H9 (cell line): ENCODE data around the gene DBN1. TPM values are rescaled to one million over a fixed set of nuclear protein-coding genes. Genes with fewer than 3 reads are reported as not detected.

Experiments
- DNase-seq: peaks from one replicate; pipeline ENCODE4 v3.0.0-alpha.2; 2017
- H2AFZ ChIP-seq: one replicate; pipeline ENCODE4 v1.6.1; 2013; ENCODE audit warnings: mild to moderate bottlenecking, low read length, control low read depth, moderate library complexity
- H2AK5ac ChIP-seq: 2 replicates; pipeline ENCODE4 v1.6.1; 2013; ENCODE audit warnings: low read length, control low read depth, mixed read lengths; ENCODE audit not compliant: insufficient read length
- H2BK120ac ChIP-seq: one replicate; pipeline ENCODE4 v1.6.1; 2013; ENCODE audit warnings: low read depth, mild to moderate bottlenecking, low read length, control low read depth, inconsistent platforms; ENCODE audit not compliant: poor library complexity, severe bottlenecking
- H2BK12ac ChIP-seq: 2 replicates; pipeline ENCODE4 v1.6.1; 2013; ENCODE audit warnings: low read length, control low read depth, mixed read lengths, low read depth; ENCODE audit not compliant: insufficient read length
- H2BK15ac ChIP-seq: 2 replicates; pipeline ENCODE4 v1.6.1; 2013; ENCODE audit warnings: low read depth, low read length, control low read depth
- H2BK20ac ChIP-seq: one replicate; pipeline ENCODE4 v1.6.1; 2013; ENCODE audit warnings: low read depth, mild to moderate bottlenecking, low read length, control low read depth, inconsistent platforms; ENCODE audit not compliant: poor library complexity, severe bottlenecking
- H2BK5ac ChIP-seq: 2 replicates; pipeline ENCODE4 v1.6.1; 2013; ENCODE audit warnings: low read length, control low read depth, mixed read lengths; ENCODE audit not compliant: insufficient read length
- H3K14ac ChIP-seq: 2 replicates; pipeline ENCODE4 v1.6.1; 2013; ENCODE audit warnings: low read length, control low read depth; ENCODE audit not compliant: insufficient read depth
- H3K18ac ChIP-seq: 2 replicates; pipeline ENCODE4 v1.6.1; 2013; ENCODE audit warnings: low read depth, mild to moderate bottlenecking, mixed read lengths, low read length, control low read depth; ENCODE audit not compliant: insufficient read length
- H3K23ac ChIP-seq: 2 replicates; pipeline ENCODE4 v1.6.1; 2013; ENCODE audit warnings: low read length, control low read depth, mixed read lengths, low read depth; ENCODE audit not compliant: insufficient read length
- H3K23me2 ChIP-seq: 2 replicates; pipeline ENCODE4 v1.6.1; 2013; ENCODE audit warnings: low read depth, mild to moderate bottlenecking, mixed read lengths, low read length, control low read depth; ENCODE audit not compliant: insufficient read length, poor library complexity, severe bottlenecking
- H3K27ac ChIP-seq: 2 replicates; pipeline ENCODE4 v1.5.1; 2013; ENCODE audit warnings: low read length, control low read depth, mixed read lengths, low read depth; ENCODE audit not compliant: insufficient read length
- H3K27me3 ChIP-seq: 2 replicates; pipeline ENCODE4 v1.6.1; 2013; ENCODE audit warnings: low read length, control low read depth, inconsistent platforms; ENCODE audit not compliant: insufficient read depth
- H3K4ac ChIP-seq: 2 replicates; pipeline ENCODE4 v1.6.1; 2013; ENCODE audit warnings: low read depth, mild to moderate bottlenecking, control low read depth, inconsistent platforms, low read length, moderate library complexity
- H3K4me1 ChIP-seq: 2 replicates; pipeline ENCODE4 v1.6.1; 2013; ENCODE audit warnings: low read length, control low read depth, inconsistent platforms; ENCODE audit not compliant: insufficient read depth
- H3K4me2 ChIP-seq: 2 replicates; pipeline ENCODE4 v1.6.1; 2013; ENCODE audit warnings: low read length, control low read depth, mixed read lengths; ENCODE audit not compliant: insufficient read length, insufficient read depth
- H3K56ac ChIP-seq: 2 replicates; pipeline ENCODE4 v1.6.1; 2013; ENCODE audit warnings: low read depth, mild to moderate bottlenecking, mixed read lengths, low read length, control low read depth; ENCODE audit not compliant: insufficient read length
- H3K79me1 ChIP-seq: 2 replicates; pipeline ENCODE4 v1.6.1; 2013; ENCODE audit warnings: low read depth, mild to moderate bottlenecking, moderate library complexity, low read length, control low read depth, inconsistent platforms; ENCODE audit not compliant: insufficient read depth, poor library complexity, severe bottlenecking
- H3K79me2 ChIP-seq: 2 replicates; pipeline ENCODE4 v1.6.1; 2013; ENCODE audit warnings: low read length, control low read depth, inconsistent platforms; ENCODE audit not compliant: insufficient read depth
- H3K9ac ChIP-seq: 2 replicates; pipeline ENCODE4 v1.6.1; 2013; ENCODE audit warnings: low read length, control low read depth, mixed read lengths; ENCODE audit not compliant: insufficient read length; ENCODE audit errors: extremely low read depth
- H3K9me3 ChIP-seq: one replicate; pipeline ENCODE4 v1.6.1; 2013; ENCODE audit warnings: low read depth, low read length, inconsistent platforms; ENCODE audit not compliant: control insufficient read depth
- H3T11ph ChIP-seq: one replicate; pipeline ENCODE4 v1.6.1; 2013; ENCODE audit warnings: mild to moderate bottlenecking, low read length, control low read depth, inconsistent platforms
- H4K20me1 ChIP-seq: one replicate; pipeline ENCODE4 v1.6.1; 2013; ENCODE audit not compliant: control insufficient read depth, insufficient read length, insufficient read depth
- H4K5ac ChIP-seq: 2 replicates; pipeline ENCODE4 v1.6.1; 2013; ENCODE audit warnings: low read depth, mild to moderate bottlenecking, mixed read lengths, low read length, control low read depth; ENCODE audit not compliant: insufficient read length
- H4K8ac ChIP-seq: replicated peaks from 2 replicates; pipeline ENCODE4 v1.6.1; 2013; ENCODE audit warnings: low read length, control low read depth, mixed read lengths, low read depth; ENCODE audit not compliant: insufficient read length
- H4K91ac ChIP-seq: 2 replicates; pipeline ENCODE4 v1.6.1; 2013; ENCODE audit warnings: low read depth, mild to moderate bottlenecking, moderate library complexity, mixed read lengths, low read length, control low read depth; ENCODE audit not compliant: insufficient read length
- H3K27ac Mint-ChIP-seq, 3 experiments: 2 replicates in 2 of 3; 3 replicates in 1 of 3; pipeline ENCODE4 v1.8.0; 2020 to 2021; ENCODE audit warnings: mixed read lengths in 3 of 3, mild to moderate bottlenecking in 1 of 3, moderate library complexity in 1 of 3
- H3K27me3 Mint-ChIP-seq: 2 replicates; pipeline ENCODE4 v1.8.0; 2021; ENCODE audit warnings: low read depth, mild to moderate bottlenecking, moderate library complexity, mixed read lengths
- H3K36me3 Mint-ChIP-seq, 3 experiments: 2 replicates in 2 of 3; 3 replicates in 1 of 3; pipeline ENCODE4 v1.8.0; 2020 to 2021; ENCODE audit warnings: low read depth in 3 of 3, mixed read lengths in 3 of 3; ENCODE audit not compliant: insufficient read depth in 1 of 3
- H3K4me1 Mint-ChIP-seq, 2 experiments: 2 replicates each; pipeline ENCODE4 v1.8.0; 2020; ENCODE audit warnings: mixed read lengths in 2 of 2
- H3K4me3 Mint-ChIP-seq, 2 experiments: 2 replicates in 1 of 2; 3 replicates in 1 of 2; pipeline ENCODE4 v1.8.0; 2020 to 2021; ENCODE audit warnings: mild to moderate bottlenecking in 2 of 2, mixed read lengths in 2 of 2, moderate library complexity in 1 of 2
- H3K9me3 Mint-ChIP-seq, 2 experiments: 2 replicates in 1 of 2; 3 replicates in 1 of 2; pipeline ENCODE4 v1.8.0; 2020; ENCODE audit warnings: mild to moderate bottlenecking in 2 of 2, mixed read lengths in 2 of 2, moderate library complexity in 1 of 2
- WGBS: extraction: QIAGEN DNeasy Blood & Tissue Kit; methylation state at CpG from one replicate; pipeline ENCODE4 v1.1.7; 2013; ENCODE audit warnings: missing lambda C conversion rate, low lambda C conversion rate, mixed read lengths; ENCODE audit not compliant: insufficient read length; ENCODE audit errors: extremely low coverage; 5-methylcytosine and 5-hydroxymethylcytosine counted together
- total RNA-seq: library from RNA; stranded (reverse); gene quantifications from 2 replicates; pipeline ENCODE4 v1.2.1, GENCODE V29; 2021
- TF ChIP-seq, protein P1 (sequence below): fragments of 200-600 bp; sonication (generic); conservative IDR thresholded peaks from 3 replicates; pipeline ENCODE4 v1.8.0; 2021; ENCODE audit warnings: antibody characterized with exemption, mild to moderate bottlenecking

DBN1 gene
- total RNA-seq, 1 experiment from 2014 or later = 340 TPM

DNA sequence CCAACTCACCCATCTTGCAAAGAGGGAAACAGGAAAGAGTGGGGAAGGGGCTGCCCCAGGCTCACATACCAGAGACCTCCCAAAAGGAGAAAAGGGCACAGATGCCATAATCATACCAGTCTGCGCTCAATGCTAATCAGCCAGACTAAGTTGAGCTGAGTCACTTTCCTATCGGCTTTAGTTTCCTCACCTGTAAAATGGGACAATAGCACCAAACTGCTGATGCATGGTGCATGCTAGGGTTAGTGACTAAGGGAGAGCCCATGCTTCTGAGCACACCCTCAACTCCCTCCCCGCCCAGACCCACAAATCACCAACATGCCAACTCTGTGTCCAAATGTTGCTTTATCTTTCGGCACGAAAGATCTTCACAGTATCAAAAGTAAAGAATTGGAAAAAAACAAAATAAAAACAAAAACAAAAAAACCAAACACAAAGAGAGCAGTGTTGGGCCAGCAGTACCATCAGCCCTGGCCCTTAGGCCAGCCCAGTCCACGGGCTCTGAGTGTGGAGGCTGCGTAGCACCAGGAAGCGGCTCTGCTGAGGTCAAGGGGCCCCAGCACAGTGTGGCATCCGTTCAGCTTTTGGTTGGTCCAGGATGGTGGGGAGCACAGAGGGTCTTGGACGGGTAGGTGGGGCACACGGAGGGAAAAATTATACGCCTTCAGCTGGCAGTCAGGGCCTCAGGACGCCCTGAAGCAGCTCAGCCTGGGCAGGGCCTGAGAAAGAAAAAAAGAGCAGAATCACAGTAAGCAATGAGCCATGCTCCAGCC is 46.2 kb upstream of the DBN1 start:
- Histone ChIP-seq H4K5ac (no peak overlapping the region), H3K79me2 (peaks cover 5% of the 10 kb centered on the region; the same call in 1 of the 2 replicates), H2BK120ac (no peak overlapping the region), H4K8ac (no peak overlapping the region), H3K56ac (no peak overlapping the region), H4K20me1 (no peaks in the 10 kb centered on the region), H3K27ac (no peak overlapping the region), H2AFZ (no peak overlapping the region), H3K18ac (no peak overlapping the region), H3K27me3 (no peaks in the 10 kb centered on the region), H3K23me2 (peaks cover 4% of the 10 kb centered on the region), H2BK12ac (no peak overlapping the region), H3K9ac (no peak overlapping the region), H3K14ac (no peak overlapping the region), H3K9me3 (no peaks in the 10 kb centered on the region), H2AK5ac (no peak overlapping the region), H3K79me1 (peaks cover 6% of the 10 kb centered on the region), H3K23ac (no peak overlapping the region), H3K4ac (no peak overlapping the region), H2BK5ac (no peak overlapping the region), H3K4me1 (no peaks in the 10 kb centered on the region), H3K4me2 (no peak overlapping the region), H2BK20ac (no peak overlapping the region), H4K91ac (no peak overlapping the region), H3T11ph (no peak overlapping the region), H2BK15ac (no peak overlapping the region)
- Mint-ChIP-seq H3K36me3 (peaks cover 34 to 61% (median 56%) of the 10 kb centered on the region in 3 experiments), H3K4me3 (peak overlapping the region; percentile 17 to 31; a peak in 3 of 5 replicates), H3K9me3 (peaks cover 0 to 3% of the 10 kb centered on the region in 2 experiments; a peak in 1 of 5 replicates), H3K27ac (peak overlapping the region in 1 of 3 experiments; percentile 32; a peak in 2 of 7 replicates), H3K27me3 (peaks cover 3% of the 10 kb centered on the region; the same call in 1 of the 2 replicates), H3K4me1 (peaks cover 11 to 18% of the 10 kb centered on the region in 2 experiments)
- WGBS = no CpG with 5 or more reads among the region's 13 CpGs
- TF ChIP-seq, protein P1, sequence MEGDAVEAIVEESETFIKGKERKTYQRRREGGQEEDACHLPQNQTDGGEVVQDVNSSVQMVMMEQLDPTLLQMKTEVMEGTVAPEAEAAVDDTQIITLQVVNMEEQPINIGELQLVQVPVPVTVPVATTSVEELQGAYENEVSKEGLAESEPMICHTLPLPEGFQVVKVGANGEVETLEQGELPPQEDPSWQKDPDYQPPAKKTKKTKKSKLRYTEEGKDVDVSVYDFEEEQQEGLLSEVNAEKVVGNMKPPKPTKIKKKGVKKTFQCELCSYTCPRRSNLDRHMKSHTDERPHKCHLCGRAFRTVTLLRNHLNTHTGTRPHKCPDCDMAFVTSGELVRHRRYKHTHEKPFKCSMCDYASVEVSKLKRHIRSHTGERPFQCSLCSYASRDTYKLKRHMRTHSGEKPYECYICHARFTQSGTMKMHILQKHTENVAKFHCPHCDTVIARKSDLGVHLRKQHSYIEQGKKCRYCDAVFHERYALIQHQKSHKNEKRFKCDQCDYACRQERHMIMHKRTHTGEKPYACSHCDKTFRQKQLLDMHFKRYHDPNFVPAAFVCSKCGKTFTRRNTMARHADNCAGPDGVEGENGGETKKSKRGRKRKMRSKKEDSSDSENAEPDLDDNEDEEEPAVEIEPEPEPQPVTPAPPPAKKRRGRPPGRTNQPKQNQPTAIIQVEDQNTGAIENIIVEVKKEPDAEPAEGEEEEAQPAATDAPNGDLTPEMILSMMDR = no peak
- DNase-seq = no peak
